GM12864 (cell line): ENCODE results near the gene DDOST.

Experiments
- DNase-seq: peaks from one replicate; pipeline ENCODE4 v3.0.0-alpha.2; 2011; ENCODE audit warnings: low read depth
- H3K4me3 ChIP-seq: 2 replicates; pipeline ENCODE4 v1.5.1; 2011; ENCODE audit warnings: mild to moderate bottlenecking, low read depth, low read length, control low read depth
- CTCF ChIP-seq: IDR thresholded peaks from 2 replicates; pipeline ENCODE4 v1.5.1; 2011; ENCODE audit warnings: low read depth, mild to moderate bottlenecking, moderate library complexity, low read length, control low read depth, inconsistent platforms; ENCODE audit errors: missing control alignments

Gene DDOST

GRCh38 chr1:20652300-20652699, 8.9 kb downstream of the DDOST start:
- H3K4me3 ChIP-seq = no peak overlapping the region
- DNase-seq = no peak
- TF ChIP-seq CTCF = no peak

GRCh38 chr1:20648946-20649345, 12.2 kb downstream of the DDOST start:
- no peak for DNase-seq
- TF ChIP-seq CTCF = no peak
- H3K4me3 ChIP-seq = no peak overlapping the region

GRCh38 chr1:20648438-20648837, 12.7 kb downstream of the DDOST start:
- DNase-seq = no peak
- no peak for TF ChIP-seq CTCF

GRCh38 chr1:20645414-20645813, 15.8 kb downstream of the DDOST start:
- no peak for DNase-seq
- no peak for TF ChIP-seq CTCF
- H3K4me3 ChIP-seq = no peak overlapping the region

More at GRCh38 chr1:20648438-20648837, 12.7 kb downstream of the DDOST start:
- no peak overlapping the region for H3K4me3 ChIP-seq

GRCh38 chr1:20644416-20644815, 16.8 kb downstream of the DDOST start:
- DNase-seq = no peak
- H3K4me3 ChIP-seq = no peak overlapping the region
- no peak for TF ChIP-seq CTCF

GRCh38 chr1:20643080-20643479, 18.1 kb downstream of the DDOST start:
- no peak overlapping the region for H3K4me3 ChIP-seq
- TF ChIP-seq CTCF = no peak
- DNase-seq = no peak

- no peak for DNase-seq
- TF ChIP-seq CTCF = no peak
- no peak overlapping the region for H3K4me3 ChIP-seq
Observed at GRCh38 chr1:20641975-20642374, 19.2 kb downstream of the DDOST start.
